ENCODE data around the gene S1PR1.

DNA sequence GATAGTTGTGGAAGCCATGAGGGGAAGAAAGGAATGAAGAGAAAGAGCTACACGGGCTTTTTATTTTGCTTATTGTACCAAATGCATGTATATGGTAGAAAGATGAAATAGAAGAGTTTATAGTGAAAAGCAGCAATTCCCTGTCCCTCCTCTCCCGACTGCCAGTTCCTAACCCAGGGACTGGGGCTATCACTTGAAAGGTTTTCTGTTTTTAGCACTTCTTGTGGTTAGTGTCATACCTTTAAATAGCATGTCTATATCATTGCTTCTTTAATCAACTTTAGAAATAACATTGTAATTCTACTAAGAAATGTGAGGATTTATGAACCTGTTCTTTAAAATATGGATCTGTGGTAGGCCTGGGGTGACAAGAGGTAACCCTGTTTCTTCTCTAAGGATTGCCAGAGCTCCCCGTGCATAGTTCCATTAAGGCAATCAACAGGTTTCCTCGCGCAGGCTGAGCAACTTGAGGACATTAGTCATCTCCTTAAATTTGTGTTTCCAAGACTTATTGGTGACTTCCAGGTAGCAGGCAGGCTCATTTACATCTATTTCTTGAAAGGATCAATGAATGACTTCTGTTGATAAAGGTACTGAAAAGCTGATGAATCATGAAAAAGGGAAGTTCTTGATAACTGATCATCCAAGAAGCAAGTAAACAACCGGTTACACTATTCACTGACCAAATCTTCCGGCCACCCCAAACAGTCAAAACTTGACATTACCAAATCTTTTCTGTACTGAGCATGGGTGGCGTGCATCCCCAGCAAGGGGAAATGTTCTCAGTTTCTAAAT, 37.8 kb upstream of the S1PR1 start:
- TF ChIP-seq, protein P1, sequence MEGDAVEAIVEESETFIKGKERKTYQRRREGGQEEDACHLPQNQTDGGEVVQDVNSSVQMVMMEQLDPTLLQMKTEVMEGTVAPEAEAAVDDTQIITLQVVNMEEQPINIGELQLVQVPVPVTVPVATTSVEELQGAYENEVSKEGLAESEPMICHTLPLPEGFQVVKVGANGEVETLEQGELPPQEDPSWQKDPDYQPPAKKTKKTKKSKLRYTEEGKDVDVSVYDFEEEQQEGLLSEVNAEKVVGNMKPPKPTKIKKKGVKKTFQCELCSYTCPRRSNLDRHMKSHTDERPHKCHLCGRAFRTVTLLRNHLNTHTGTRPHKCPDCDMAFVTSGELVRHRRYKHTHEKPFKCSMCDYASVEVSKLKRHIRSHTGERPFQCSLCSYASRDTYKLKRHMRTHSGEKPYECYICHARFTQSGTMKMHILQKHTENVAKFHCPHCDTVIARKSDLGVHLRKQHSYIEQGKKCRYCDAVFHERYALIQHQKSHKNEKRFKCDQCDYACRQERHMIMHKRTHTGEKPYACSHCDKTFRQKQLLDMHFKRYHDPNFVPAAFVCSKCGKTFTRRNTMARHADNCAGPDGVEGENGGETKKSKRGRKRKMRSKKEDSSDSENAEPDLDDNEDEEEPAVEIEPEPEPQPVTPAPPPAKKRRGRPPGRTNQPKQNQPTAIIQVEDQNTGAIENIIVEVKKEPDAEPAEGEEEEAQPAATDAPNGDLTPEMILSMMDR (IDR thresholded peaks at IDR 0.05), result no peak
- no peak for TF ChIP-seq EP300 (IDR thresholded peaks at IDR 0.05)
- no peak for TF ChIP-seq POLR2A (IDR thresholded peaks at IDR 0.05)
- no peak for TF ChIP-seq POLR2AphosphoS5 (IDR thresholded peaks at IDR 0.05)

Data from suprapubic skin (tissue), 4 donors.